Caco-2 (cell line): ENCODE measurements around the gene LIMS2. TPM values are rescaled to one million over a fixed set of nuclear protein-coding genes. Genes with fewer than 3 reads are reported as not detected.

Experiments used
- BruUV-seq: library from RNA; stranded (reverse); fragments of 400-500 nt; replicated peaks from 2 replicates; lab custom pipeline; 2021; lab: Mats Ljungman, UMichigan
- CTCF ChIA-PET: fragments of 300-600 bp; sonication (Branson Sonifier 250); formaldehyde crosslinking; loops from one replicate; lab custom pipeline; 2022; ENCODE audit warnings: antibody characterized with exemption; lab: Charles Lee
- POLR2A ChIA-PET: fragments of 300-600 bp; sonication (Branson Sonifier 250); formaldehyde crosslinking; loops from one replicate; lab custom pipeline; 2022; ENCODE audit warnings: antibody characterized with exemption; lab: Charles Lee
- DNase-seq, 2 experiments: peaks; one replicate each; pipeline versions ENCODE4 v3.0.0 to v3.0.0-alpha.2; 2020 to 2022
- H3K27me3 ChIP-seq: replicated peaks from 2 replicates; pipeline ENCODE4 v1.6.0; 2011; ENCODE audit warnings: low read length; ENCODE audit not compliant: control insufficient read depth, insufficient read depth
- H3K36me3 ChIP-seq: 2 replicates; pipeline ENCODE4 v1.5.1; 2011; ENCODE audit warnings: low read length; ENCODE audit not compliant: control insufficient read depth, insufficient read depth
- H3K4me1 ChIP-seq: fragments of 250-450 bp; sonication (Bioruptor Pico); 2 replicates; pipeline ENCODE4 v1.5.1; 2020; ENCODE audit warnings: mild to moderate bottlenecking
- H3K4me3 ChIP-seq: 2 replicates; pipeline ENCODE4 v1.5.1; 2011; ENCODE audit warnings: low read depth, mild to moderate bottlenecking, control low read depth, low read length
- H3K9me3 ChIP-seq: fragments of 250-450 bp; sonication (Bioruptor Pico); 2 replicates; pipeline ENCODE4 v1.5.1; 2020; ENCODE audit warnings: mild to moderate bottlenecking, moderate library complexity
- H3K27ac Mint-ChIP-seq: one replicate; pipeline ENCODE4 v1.8.0; 2022; ENCODE audit warnings: mixed read lengths; ENCODE audit not compliant: unreplicated experiment
- H3K27me3 Mint-ChIP-seq: one replicate; pipeline ENCODE4 v1.8.0; 2022; ENCODE audit warnings: mixed read lengths; ENCODE audit not compliant: insufficient read depth, unreplicated experiment
- H3K36me3 Mint-ChIP-seq: one replicate; pipeline ENCODE4 v1.8.0; 2022; ENCODE audit warnings: mild to moderate bottlenecking, mixed read lengths; ENCODE audit not compliant: insufficient read depth, unreplicated experiment
- H3K4me1 Mint-ChIP-seq: one replicate; pipeline ENCODE4 v1.8.0; 2022; ENCODE audit warnings: low read depth, mixed read lengths; ENCODE audit not compliant: unreplicated experiment
- H3K4me3 Mint-ChIP-seq: one replicate; pipeline ENCODE4 v1.8.0; 2022; ENCODE audit warnings: mild to moderate bottlenecking, moderate library complexity, mixed read lengths; ENCODE audit not compliant: unreplicated experiment
- H3K9me3 Mint-ChIP-seq: one replicate; pipeline ENCODE4 v1.8.0; 2022; ENCODE audit warnings: mixed read lengths; ENCODE audit not compliant: unreplicated experiment
- intact Hi-C: fragments of 100-400 bp; cut with micrococcal nuclease; formaldehyde crosslinking; loops from one replicate; pipeline ENCODE4 v1.10.0; 2022; ENCODE audit not compliant: unreplicated experiment
- total RNA-seq: library from RNA; stranded (reverse); gene quantifications from 2 replicates; pipeline ENCODE4 v1.2.3, GENCODE V29; 2022
- TF ChIP-seq, protein P1 (sequence below), 2 experiments: fragments of 200-600 bp in 1 of 2; IDR thresholded peaks; 1 replicate in 1 of 2; 2 replicates in 1 of 2; pipeline versions ENCODE4 v1.5.1 to v1.8.0; 2011 to 2022; ENCODE audit warnings: antibody characterized with exemption in 1 of 2, control low read depth in 1 of 2, inconsistent platforms in 1 of 2, low read depth in 1 of 2, low read length in 1 of 2, mild to moderate bottlenecking in 1 of 2, moderate library complexity in 1 of 2; ENCODE audit not compliant: insufficient read depth in 1 of 2, severe bottlenecking in 1 of 2, unreplicated experiment in 1 of 2

LIMS2 gene
- total RNA-seq, 1 experiment from 2014 or later = 10.0 TPM

GRCh38 chr2:127614731-127615130 is 60.6 kb downstream of the LIMS2 start:
- intact Hi-C loops = no loop called here
- Mint-ChIP-seq H3K4me3 (no peak overlapping the region), H3K9me3 (peaks cover 14% of the 10 kb centered on the region), H3K27ac (no peak overlapping the region), H3K27me3 (peaks cover 8% of the 10 kb centered on the region), H3K4me1 (no peaks in the 10 kb centered on the region), H3K36me3 (peaks cover 2% of the 10 kb centered on the region)
- Histone ChIP-seq H3K36me3 (no peaks in the 10 kb centered on the region), H3K4me1 (no peaks in the 10 kb centered on the region), H3K27me3 (no peaks in the 10 kb centered on the region), H3K4me3 (no peak overlapping the region), H3K9me3 (peaks cover 11% of the 10 kb centered on the region)
- CTCF ChIA-PET = no interaction called here
- POLR2A ChIA-PET = no interaction called here
- BruUV-seq = no TSS peak
- TF ChIP-seq, protein P1, sequence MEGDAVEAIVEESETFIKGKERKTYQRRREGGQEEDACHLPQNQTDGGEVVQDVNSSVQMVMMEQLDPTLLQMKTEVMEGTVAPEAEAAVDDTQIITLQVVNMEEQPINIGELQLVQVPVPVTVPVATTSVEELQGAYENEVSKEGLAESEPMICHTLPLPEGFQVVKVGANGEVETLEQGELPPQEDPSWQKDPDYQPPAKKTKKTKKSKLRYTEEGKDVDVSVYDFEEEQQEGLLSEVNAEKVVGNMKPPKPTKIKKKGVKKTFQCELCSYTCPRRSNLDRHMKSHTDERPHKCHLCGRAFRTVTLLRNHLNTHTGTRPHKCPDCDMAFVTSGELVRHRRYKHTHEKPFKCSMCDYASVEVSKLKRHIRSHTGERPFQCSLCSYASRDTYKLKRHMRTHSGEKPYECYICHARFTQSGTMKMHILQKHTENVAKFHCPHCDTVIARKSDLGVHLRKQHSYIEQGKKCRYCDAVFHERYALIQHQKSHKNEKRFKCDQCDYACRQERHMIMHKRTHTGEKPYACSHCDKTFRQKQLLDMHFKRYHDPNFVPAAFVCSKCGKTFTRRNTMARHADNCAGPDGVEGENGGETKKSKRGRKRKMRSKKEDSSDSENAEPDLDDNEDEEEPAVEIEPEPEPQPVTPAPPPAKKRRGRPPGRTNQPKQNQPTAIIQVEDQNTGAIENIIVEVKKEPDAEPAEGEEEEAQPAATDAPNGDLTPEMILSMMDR (IDR thresholded peaks at IDR 0.05; ENCODE audit: insufficient read depth in 1 of 2, low read depth in 1 of 2, low read length in 1 of 2, severe bottlenecking in 1 of 2, unreplicated experiment in 1 of 2) = no peak
- no peak for DNase-seq

DNA sequence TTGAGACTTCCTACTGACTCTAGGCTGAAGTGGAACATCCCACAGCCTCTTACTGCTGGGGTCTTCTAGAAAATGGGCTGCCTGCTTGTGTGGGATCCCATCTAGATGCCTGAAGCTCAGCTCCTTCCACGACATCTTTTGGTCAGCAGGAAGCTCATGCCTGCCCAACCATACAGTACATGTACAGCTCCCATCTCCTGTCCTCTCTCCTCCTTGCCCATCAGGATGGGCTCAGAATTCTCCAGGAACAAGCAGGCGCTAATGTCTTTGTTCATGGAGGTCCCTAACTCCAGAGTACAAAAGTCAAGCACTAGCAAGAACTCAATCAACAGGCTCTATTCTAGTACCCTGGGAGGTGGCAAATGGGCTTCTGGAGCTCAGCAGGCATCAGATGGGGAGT is 61.1 kb downstream of the LIMS2 start:
- H3K4me3 Mint-ChIP-seq = no peak overlapping the region
- CTCF ChIA-PET = interaction anchor here (0.6 to 1.1 kb wide), 2 partner anchors 23 to 546 kb away, joined by 3 read pairs; no protein-coding TSS in a partner anchor
- H3K36me3 Mint-ChIP-seq = peaks cover 5% of the 10 kb centered on the region
- Histone ChIP-seq H3K4me1 (no peaks in the 10 kb centered on the region), H3K4me3 (no peak overlapping the region), H3K9me3 (peaks cover 11% of the 10 kb centered on the region), H3K36me3 (no peaks in the 10 kb centered on the region), H3K27me3 (no peaks in the 10 kb centered on the region)
- no TSS peak for BruUV-seq
- H3K4me1 Mint-ChIP-seq = no peaks in the 10 kb centered on the region
- H3K9me3 Mint-ChIP-seq = peaks cover 14% of the 10 kb centered on the region
- H3K27ac Mint-ChIP-seq = no peak overlapping the region
- H3K27me3 Mint-ChIP-seq = peaks cover 8% of the 10 kb centered on the region
- POLR2A ChIA-PET = no interaction called here
- no peak for DNase-seq
- intact Hi-C loops = no loop called here
- TF ChIP-seq, protein P1 (IDR thresholded peaks at IDR 0.05; ENCODE audit: insufficient read depth in 1 of 2, low read depth in 1 of 2, low read length in 1 of 2, severe bottlenecking in 1 of 2, unreplicated experiment in 1 of 2) = no peak

- H3K27me3 ChIP-seq = no peaks in the 10 kb centered on the region
- no peaks in the 10 kb centered on the region for H3K4me1 ChIP-seq
- no peak overlapping the region for H3K27ac Mint-ChIP-seq
- H3K4me3 ChIP-seq = no peak overlapping the region
- TF ChIP-seq, protein P1 (IDR thresholded peaks at IDR 0.05; ENCODE audit: insufficient read depth in 1 of 2, low read depth in 1 of 2, low read length in 1 of 2, severe bottlenecking in 1 of 2, unreplicated experiment in 1 of 2) = no peak
- peaks cover 6% of the 10 kb centered on the region for H3K27me3 Mint-ChIP-seq
- ChIA-PET CTCF (no interaction called here), POLR2A (no interaction called here)
- no TSS peak for BruUV-seq
- H3K9me3 ChIP-seq = peaks cover 11% of the 10 kb centered on the region
- peak in 1 of 2 experiments; percentile 21 for DNase-seq
- intact Hi-C loops = no loop called here
- H3K36me3 ChIP-seq = no peaks in the 10 kb centered on the region
- peaks cover 5% of the 10 kb centered on the region for H3K36me3 Mint-ChIP-seq
- H3K4me3 Mint-ChIP-seq = no peak overlapping the region
- H3K4me1 Mint-ChIP-seq = no peaks in the 10 kb centered on the region
- peaks cover 14% of the 10 kb centered on the region for H3K9me3 Mint-ChIP-seq
Observed at GRCh38 chr2:127612111-127612822, 63.1 kb downstream of the LIMS2 start.
